GM12864 (cell line): Measurements from ENCODE around the gene SMPD2.

Source experiments
- DNase-seq: peaks from one replicate; pipeline ENCODE4 v3.0.0-alpha.2; 2011; ENCODE audit warnings: low read depth
- H3K4me3 ChIP-seq: 2 replicates; pipeline ENCODE4 v1.5.1; 2011; ENCODE audit warnings: mild to moderate bottlenecking, low read depth, low read length, control low read depth
- CTCF ChIP-seq: IDR thresholded peaks from 2 replicates; pipeline ENCODE4 v1.5.1; 2011; ENCODE audit warnings: low read depth, mild to moderate bottlenecking, moderate library complexity, low read length, control low read depth, inconsistent platforms; ENCODE audit errors: missing control alignments

SMPD2 gene

GRCh38 chr6:109471105-109471810 is 30.7 kb downstream of the SMPD2 start:
- DNase-seq = no peak
- TF ChIP-seq CTCF = no peak
- H3K4me3 ChIP-seq = no peak overlapping the region

GRCh38 chr6:109472132-109472995 is 31.8 kb downstream of the SMPD2 start:
- H3K4me3 ChIP-seq = no peak overlapping the region
- DNase-seq = no peak

GRCh38 chr6:109473120-109473519 is 32.6 kb downstream of the SMPD2 start:
- no peak for TF ChIP-seq CTCF
- H3K4me3 ChIP-seq = no peak overlapping the region
- no peak for DNase-seq

More at GRCh38 chr6:109472132-109472995, 31.8 kb downstream of the SMPD2 start:
- TF ChIP-seq CTCF = no peak

- no peak for TF ChIP-seq CTCF
- H3K4me3 ChIP-seq = no peak overlapping the region
Observed at GRCh38 chr6:109474995-109475394, 34.5 kb downstream of the SMPD2 start.

GRCh38 chr6:109475625-109476024 is 35.1 kb downstream of the SMPD2 start:
- no peak overlapping the region for H3K4me3 ChIP-seq
- no peak for TF ChIP-seq CTCF
- no peak for DNase-seq

More at GRCh38 chr6:109474995-109475394, 34.5 kb downstream of the SMPD2 start:
- DNase-seq = no peak

GRCh38 chr6:109477184-109477583 is 36.7 kb downstream of the SMPD2 start:
- H3K4me3 ChIP-seq = no peak overlapping the region
- TF ChIP-seq CTCF = no peak
- no peak for DNase-seq
